Stimulated activated CD4-positive, alpha-beta T cell treated with anti-CD3 and anti-CD28 coated beads, Interleukin-15, amount 100 ng/mL, for 24 hours (primary cell): Measurements from ENCODE around the gene ATP8B1.

Experiments used
- DNase-seq: peaks from one replicate; pipeline ENCODE4 v3.0.0-alpha.2; 2020

Gene ATP8B1

DNA sequence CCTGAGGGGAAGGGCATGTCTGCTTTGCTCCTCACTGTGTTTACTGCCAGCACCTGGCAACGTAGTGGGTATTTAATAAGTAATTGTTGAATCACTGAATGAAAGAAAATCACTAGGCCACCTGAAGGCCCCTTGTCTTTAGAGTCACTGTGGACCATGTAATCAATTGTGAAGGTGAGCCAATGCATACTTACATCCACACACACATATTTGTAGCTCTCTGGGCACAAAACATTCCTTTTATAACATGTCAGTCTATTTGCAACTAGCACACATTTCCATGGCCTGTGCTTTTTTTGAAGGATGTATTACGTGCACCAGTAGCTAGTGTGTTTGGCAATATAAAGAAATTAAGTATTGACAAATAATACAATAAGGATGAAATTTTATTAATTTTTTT lies 11.2 kb downstream of the ATP8B1 start:
- no peak for DNase-seq

GRCh38 chr18:57791192-57791591 lies 11.9 kb downstream of the ATP8B1 start:
- no peak for DNase-seq

DNA sequence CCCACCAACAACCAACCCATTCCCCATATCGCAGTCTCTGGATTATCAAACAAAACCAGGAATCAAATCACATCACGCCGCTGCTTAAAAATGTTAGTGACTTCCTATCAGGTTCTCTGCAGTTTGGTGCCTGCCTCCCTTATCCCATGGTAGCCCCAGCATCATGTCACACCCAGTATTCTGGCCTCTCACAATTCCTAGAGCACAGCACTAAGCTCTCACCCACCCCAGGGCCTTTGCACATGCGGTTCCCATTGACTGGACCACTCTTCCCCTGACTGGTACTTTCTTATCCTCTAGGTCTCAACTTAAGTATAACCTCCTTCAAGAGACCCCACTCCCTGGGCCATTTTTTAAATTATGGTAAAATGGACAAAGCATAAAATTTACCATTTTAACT lies 12.8 kb downstream of the ATP8B1 start:
- DNase-seq, result no peak

- no peak for DNase-seq
Observed at GRCh38 chr18:57789759-57790158, 13.4 kb downstream of the ATP8B1 start.

DNA sequence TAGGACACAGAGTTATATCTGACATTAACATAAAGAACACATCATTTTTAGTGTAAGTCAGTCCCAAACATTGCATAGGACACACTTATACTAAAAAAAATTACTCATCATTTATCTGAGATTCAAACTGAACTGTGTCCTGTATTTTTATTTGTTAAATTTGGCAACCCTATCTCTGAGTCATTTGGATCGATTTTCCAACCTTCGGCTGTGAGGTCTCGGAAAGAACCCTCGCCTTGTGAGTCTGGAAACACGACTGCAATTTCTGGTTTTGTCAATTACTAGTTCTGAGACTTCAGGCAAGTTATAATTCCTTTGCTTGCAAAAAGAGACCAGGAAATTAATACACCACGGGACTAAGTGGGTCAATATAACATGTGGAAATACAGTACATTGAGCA lies 14.0 kb downstream of the ATP8B1 start:
- no peak for DNase-seq

DNA sequence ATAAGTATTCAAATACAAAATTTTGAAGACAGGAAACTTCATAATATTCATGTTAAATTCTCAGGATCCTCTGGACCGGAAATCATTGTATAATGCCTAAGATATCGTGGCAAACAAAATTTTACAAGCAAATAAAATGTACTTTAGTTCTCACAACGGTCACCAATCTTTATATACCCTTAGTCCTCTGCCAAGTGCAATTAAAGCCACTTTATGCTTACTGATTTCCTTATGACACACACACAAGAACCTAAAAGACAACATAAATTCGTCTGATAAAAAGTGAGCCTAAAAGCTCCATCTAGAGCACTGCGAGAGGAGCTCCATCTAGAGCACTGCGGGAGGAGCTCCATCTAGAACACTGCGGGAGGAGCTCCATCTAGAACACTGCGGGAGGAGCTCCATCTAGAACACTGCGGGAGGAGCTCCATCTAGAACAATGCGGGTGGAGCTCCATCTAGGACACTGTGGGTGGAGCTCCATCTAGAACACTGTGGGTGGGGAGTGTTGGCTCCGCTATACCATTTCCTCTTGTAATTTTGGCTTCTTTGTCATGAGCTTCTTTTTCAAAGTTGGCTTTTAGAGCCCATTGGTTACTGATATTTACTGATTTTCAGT lies 15.9 kb downstream of the ATP8B1 start:
- no peak for DNase-seq

DNA sequence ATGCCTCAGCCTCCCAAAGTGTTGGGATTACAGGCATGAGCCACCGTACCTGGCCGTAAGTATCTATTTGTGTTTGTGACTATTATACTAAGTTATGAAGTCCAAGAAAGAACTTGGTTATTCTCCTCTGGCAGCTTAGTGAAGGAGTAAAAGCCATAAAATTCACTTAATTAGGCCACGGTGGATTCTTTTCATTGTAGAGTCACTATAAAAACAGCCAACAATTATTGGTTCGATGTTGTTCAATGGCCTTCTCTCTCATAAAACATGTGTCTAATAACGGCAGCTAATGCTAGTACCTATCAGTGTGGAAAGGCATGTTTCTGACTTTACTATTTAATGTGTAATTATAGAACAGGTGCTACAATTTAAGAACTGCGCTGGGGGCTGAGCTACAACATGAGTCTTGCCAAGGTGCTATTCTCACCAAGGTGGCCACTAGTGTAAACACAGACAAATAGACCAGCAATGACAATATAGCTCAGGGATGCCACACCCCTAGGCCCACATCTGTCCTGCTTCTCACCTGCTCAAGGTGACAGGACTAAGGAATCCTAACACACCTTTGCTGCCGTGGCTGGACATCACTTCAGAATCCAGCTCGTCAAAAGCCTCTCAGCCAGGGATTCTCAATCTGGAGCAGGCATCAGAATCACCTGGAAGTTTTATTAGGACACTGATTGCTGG lies 17.2 kb downstream of the ATP8B1 start:
- DNase-seq, result no peak

DNA sequence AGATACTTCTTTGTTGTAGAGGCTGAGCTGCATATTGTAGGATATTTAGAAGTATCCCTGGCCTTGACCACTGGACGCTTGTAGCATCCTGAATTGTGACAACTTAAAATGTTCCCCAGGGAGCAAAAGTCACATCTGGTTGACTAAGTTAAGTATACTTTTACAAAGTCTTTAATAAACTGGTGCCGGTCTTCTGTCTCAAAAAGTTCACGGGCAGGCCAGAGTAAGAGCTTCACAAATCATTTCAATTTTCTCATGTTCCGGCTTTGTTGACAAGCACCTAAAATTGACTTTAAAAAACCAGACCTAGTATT lies 18.4 kb downstream of the ATP8B1 start:
- no peak for DNase-seq

GRCh38 chr18:57784034-57784800 lies 18.9 kb downstream of the ATP8B1 start:
- no peak for DNase-seq

DNA sequence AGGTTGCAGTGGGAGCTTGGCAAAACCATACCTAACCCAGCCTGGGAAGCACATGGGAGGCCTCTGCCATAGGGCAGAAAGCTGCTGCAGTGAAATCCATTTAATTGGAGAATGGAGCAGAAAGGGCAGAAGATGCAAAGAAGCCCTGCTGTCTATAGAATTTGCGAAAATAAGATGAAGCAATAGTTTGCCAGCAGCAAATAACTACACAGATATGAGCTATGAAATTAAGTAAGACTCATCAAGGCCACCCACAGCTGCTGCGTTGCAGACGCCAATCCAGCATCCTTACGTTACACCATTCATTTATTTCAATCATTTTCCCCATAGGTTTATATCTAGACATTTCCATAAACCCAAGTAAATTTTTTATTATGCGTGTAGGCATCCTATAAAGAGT lies 21.1 kb downstream of the ATP8B1 start:
- DNase-seq, result no peak

DNA sequence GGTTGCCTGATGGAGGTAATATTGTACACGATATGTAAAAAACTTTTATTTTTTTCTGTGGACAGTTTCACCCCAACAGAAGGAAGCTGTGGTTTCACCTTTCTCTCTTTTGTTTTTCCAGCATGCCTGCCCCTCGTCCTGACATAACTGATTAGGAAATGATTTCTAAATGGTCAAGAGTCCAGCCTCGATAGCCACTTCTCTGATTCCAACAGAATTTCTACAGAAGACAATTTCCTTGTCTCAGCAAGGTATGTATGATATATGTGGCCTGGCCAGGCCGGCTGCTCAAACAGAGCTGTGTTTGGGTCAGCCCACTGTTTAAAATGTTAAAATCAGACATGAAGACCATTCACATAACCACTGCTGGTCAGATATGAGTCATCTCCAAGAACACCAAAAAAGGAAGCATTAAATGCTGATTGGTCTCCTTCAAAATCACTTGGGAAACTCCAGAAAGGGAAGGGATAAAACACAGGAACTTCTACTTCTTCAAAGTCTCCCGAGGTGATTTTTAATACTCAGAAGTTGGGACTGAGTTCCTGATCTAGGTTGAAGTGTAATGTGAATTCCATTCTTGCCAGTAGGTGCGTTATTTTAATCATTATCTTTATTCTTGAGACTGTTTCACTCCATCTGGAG lies 22.3 kb downstream of the ATP8B1 start:
- DNase-seq, result no peak

DNA sequence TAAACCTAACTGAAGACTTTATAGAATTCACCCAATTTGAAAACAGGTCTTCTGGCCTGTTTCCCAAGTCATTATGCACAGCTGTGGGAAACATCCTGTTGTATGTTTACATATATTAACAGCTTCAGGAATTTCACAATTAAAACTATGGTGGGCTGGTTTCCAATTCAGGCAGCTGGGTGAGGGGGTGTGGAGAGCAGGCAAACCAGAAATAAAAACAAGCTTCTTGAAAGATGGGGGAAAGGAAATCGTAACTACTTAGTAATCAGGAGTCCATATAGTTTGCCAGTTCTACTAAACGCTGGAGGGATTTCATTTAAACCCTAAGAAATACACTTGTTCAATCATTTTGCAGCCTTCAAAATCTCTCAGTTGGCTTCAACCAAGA lies 22.8 kb downstream of the ATP8B1 start:
- no peak for DNase-seq

- DNase-seq, result no peak
Observed at GRCh38 chr18:57776767-57777166, 26.3 kb downstream of the ATP8B1 start.

GRCh38 chr18:57776354-57776753 lies 26.8 kb downstream of the ATP8B1 start:
- DNase-seq, result peak; percentile 8

GRCh38 chr18:57775937-57776336 lies 27.2 kb downstream of the ATP8B1 start:
- no peak for DNase-seq

DNA sequence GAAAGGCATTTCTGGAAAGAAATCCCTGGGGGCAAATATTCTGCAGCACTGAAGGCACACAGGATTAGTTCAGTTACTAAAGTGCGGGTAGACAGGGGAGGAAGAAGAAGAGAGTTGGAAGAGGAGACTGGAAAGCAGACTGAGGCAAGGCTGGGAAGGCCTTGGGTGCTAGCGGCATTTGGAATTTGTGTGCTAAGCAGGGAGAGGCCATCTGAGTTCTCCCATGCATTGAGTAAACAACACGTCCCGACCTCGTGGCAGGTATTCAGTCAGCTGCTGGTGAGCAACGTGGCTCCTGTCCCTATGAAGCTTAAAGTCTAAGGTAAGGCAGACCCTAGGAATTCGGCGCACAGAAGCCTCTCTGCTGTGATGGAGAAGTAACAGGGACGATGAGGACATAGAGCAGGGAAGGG lies 30.7 kb downstream of the ATP8B1 start:
- no peak for DNase-seq

DNA sequence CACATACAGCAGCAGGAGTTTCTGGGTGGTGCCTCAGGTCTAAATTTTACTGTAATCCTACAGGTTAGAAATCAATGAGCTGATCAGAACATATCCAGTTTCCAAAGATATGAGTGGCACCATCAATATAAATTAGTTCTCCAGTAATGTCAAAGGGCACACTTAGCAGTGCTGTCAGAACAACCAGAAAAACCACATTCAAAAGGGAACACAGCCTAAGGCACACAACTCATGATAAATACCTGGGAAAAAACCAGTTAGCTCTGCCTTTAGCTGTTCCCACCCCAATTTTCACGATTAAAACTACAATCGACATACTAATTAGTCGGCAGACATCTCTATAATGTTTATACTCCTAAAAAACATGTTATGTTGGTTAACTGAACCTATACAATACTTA lies 31.5 kb downstream of the ATP8B1 start:
- DNase-seq, result no peak

GRCh38 chr18:57771193-57771592 lies 31.9 kb downstream of the ATP8B1 start:
- DNase-seq, result no peak

- DNase-seq, result no peak
Observed at GRCh38 chr18:57768537-57769326, 34.4 kb downstream of the ATP8B1 start.

DNA sequence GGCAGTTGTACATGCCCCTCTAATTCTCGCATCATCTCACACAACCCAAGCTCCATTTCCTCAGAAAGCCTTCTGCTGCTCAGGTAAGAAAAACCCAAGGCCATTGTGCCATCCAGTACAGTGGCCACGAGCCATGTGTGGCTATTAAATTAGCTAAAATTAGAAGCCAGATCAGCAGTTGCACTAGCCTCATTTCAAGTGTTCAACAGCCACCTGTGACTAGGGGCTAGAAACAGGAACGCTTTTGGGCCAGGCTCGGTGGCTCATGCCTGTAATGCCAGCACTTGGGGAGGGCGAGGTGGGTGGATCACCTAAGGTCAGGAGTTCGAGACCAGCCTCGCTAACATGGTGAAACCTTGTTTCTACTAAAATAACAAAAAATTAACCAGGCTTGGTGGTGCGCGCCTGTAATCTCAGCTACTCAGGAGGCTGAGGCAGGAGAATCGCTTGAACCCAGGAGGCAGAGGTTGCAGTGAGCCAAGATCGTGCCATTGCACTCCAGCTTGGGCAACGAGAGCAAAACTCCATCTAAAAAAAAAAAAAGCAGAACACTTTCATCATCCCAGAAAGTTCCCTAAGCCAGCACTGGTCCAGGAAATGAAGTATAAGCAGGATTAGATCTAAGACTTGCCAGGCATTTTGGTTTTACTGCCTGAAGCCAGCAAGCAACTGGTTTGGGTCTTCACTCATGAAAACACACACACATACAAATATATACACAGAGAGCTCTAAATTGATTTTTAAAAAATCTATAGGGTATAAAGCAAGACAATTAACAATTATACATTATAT lies 35.7 kb downstream of the ATP8B1 start:
- no peak for DNase-seq

GRCh38 chr18:57764995-57765394 lies 38.1 kb downstream of the ATP8B1 start:
- DNase-seq, result no peak

DNA sequence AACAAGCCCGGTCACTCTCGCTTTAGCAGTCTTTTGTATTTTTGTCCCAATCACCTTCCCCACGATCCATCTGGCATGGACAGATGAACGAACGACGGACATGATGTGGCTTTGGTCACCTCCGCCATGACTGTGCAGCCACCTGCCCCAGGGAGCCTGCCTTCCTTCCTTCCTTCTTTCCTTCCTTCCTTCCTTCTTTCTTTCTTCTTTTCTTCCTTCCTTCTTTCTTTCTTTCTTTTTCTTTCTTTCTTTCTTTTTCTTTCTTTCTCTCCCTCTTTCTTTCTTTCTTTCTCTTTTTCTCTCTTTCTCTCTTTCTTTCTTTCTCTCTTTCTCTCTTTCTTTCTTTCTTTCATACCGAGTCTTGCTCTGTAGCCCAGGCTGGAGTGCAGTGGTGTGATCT lies 39.0 kb downstream of the ATP8B1 start:
- no peak for DNase-seq
